Prostate gland (tissue), 2 donors: ENCODE data around the gene NUP43. TPM values are rescaled to one million over a fixed set of nuclear protein-coding genes. Genes with fewer than 3 reads are reported as not detected.

Experiments
- DNase-seq: peaks from one replicate; pipeline ENCODE4 v3.0.0-alpha.2; 2019; ENCODE audit warnings: low spot score
- H3K27ac ChIP-seq, 2 donors: fragments of 200-600 bp; sonication (generic); 2 replicates each; pipeline ENCODE4 v1.5.1; 2017 to 2019
- H3K27me3 ChIP-seq: fragments of 200-600 bp; sonication (generic); replicated peaks from 2 replicates; pipeline ENCODE4 v1.5.1; 2019; ENCODE audit not compliant: insufficient read depth
- H3K36me3 ChIP-seq, 2 donors: fragments of 200-600 bp; sonication (generic); 1 replicate in 1 of 2; 2 replicates in 1 of 2; pipeline versions ENCODE4 v1.5.1 to v1.8.1; 2017 to 2019
- H3K4me1 ChIP-seq: fragments of 200-600 bp; sonication (generic); replicated peaks from 2 replicates; pipeline ENCODE4 v1.5.1; 2019
- H3K4me3 ChIP-seq, 2 donors: fragments of 200-600 bp; sonication (generic); 2 replicates each; pipeline ENCODE4 v1.5.1; 2017 to 2019
- H3K9me3 ChIP-seq: fragments of 200-600 bp; sonication (generic); 2 replicates; pipeline ENCODE4 v1.5.1; 2017
- POLR2A ChIP-seq: fragments of 450-650 bp; IDR thresholded peaks from one replicate; pipeline ENCODE4 v1.6.1; 2016; ENCODE audit warnings: antibody characterized with exemption, mild to moderate bottlenecking
- POLR2AphosphoS5 ChIP-seq: sonication (generic); formaldehyde crosslinking; IDR thresholded peaks from one replicate; pipeline ENCODE4 v1.6.1; 2017; ENCODE audit warnings: antibody characterized with exemption
- WGBS: methylation state at CpG from one replicate; pipeline ENCODE4 v1.1.5; 2018; 5-methylcytosine and 5-hydroxymethylcytosine counted together
- intact Hi-C: fragments of 100-400 bp; cut with DNase I; formaldehyde crosslinking; loops from one replicate; pipeline ENCODE4 v1.14.2; 2022
- total RNA-seq, 2 donors: library from RNA; depleted of rRNA; stranded (reverse); fragments of >200 nt; gene quantifications; one replicate each; pipeline ENCODE4 v1.1.0, GENCODE V29; 2016
- TF ChIP-seq, protein P1 (sequence below), 4 experiments: fragments of 200-600 bp in 2 of 4; fragments of 450-650 bp in 2 of 4; sonication (generic) in 2 of 4; IDR thresholded peaks; 1 replicate in 3 of 4; 2 replicates in 1 of 4; pipeline ENCODE4 v1.5.1; 2016 to 2019; ENCODE audit warnings: antibody characterized with exemption in 4 of 4, mild to moderate bottlenecking in 2 of 4, moderate library complexity in 2 of 4

NUP43 gene
- total RNA-seq, 2 donors from 2014 or later: 23.6 to 32.9 TPM

DNA sequence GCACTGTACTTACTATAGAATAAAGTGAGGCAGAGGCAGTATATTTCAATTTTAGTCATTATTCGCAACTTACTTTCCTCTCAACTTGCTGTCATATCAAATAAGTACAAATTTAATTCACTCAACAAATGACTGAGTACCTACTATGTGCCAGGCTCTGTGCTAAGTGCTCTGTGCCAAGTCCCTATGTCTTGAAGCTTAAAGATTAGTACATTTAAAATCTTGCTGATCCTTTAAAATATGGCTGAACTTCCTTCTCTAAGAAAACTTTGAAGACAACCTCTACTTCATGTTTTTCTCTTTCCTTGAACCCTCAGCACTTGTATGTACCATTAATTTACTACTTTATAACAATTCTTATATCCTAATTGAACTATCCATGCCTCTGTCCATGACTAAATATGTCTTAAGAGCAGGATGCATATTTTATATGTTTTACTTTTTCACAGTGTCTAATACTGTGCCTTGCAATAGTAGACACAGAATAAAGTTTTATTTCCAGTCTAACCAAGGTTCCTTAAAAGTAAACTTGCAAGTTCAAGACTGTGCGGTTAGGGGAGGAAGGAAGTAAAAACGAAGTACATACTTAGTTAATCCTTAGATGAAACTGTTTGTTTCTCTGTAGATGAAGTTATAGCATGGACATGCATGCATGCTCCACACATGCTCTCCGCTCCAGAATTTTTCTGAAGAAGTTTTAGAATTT lies 18.4 kb downstream of the NUP43 start:
- no peak overlapping the region for H3K27ac ChIP-seq
- intact Hi-C loops: loop anchor here (10.0 kb wide), 2 partner anchors 137 to 197 kb away; partner anchors contain the start of genes LRP11 and RAET1G
- no peaks in the 10 kb centered on the region for H3K36me3 ChIP-seq
- no peaks in the 10 kb centered on the region for H3K27me3 ChIP-seq
- 88% methylated on average over 4 of the region's 4 CpGs for WGBS
- TF ChIP-seq, protein P1, sequence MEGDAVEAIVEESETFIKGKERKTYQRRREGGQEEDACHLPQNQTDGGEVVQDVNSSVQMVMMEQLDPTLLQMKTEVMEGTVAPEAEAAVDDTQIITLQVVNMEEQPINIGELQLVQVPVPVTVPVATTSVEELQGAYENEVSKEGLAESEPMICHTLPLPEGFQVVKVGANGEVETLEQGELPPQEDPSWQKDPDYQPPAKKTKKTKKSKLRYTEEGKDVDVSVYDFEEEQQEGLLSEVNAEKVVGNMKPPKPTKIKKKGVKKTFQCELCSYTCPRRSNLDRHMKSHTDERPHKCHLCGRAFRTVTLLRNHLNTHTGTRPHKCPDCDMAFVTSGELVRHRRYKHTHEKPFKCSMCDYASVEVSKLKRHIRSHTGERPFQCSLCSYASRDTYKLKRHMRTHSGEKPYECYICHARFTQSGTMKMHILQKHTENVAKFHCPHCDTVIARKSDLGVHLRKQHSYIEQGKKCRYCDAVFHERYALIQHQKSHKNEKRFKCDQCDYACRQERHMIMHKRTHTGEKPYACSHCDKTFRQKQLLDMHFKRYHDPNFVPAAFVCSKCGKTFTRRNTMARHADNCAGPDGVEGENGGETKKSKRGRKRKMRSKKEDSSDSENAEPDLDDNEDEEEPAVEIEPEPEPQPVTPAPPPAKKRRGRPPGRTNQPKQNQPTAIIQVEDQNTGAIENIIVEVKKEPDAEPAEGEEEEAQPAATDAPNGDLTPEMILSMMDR (IDR thresholded peaks at IDR 0.05): no peak
- no peak for TF ChIP-seq POLR2A
- TF ChIP-seq POLR2AphosphoS5: no peak
- no peaks in the 10 kb centered on the region for H3K9me3 ChIP-seq
- DNase-seq: no peak
- no peak overlapping the region for H3K4me3 ChIP-seq
- no peaks in the 10 kb centered on the region for H3K4me1 ChIP-seq

DNA sequence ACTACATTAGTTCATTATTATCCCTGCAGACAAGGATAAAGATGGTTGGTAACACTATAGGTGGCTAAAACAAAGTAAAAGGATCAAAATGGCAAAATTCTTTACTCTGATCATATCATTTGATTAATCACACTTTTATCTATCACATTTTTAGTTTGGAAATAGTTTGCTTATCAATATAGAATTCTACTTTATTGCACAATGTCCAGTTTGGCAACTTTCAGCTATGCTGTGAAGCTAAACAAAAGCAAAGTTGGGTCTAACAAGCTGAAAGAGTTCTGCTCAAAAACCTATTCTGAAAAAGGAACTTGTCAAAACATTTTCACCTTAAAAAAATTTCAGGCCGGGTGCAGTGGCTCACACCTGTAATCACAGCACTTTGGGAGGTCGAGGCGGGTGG lies 20.5 kb downstream of the NUP43 start:
- intact Hi-C loops: loop anchor here (10.0 kb wide), 2 partner anchors 139 to 199 kb away; partner anchors contain the start of genes LRP11 and RAET1G
- H3K4me3 ChIP-seq: no peak overlapping the region
- H3K4me1 ChIP-seq: no peaks in the 10 kb centered on the region
- DNase-seq: no peak
- no peaks in the 10 kb centered on the region for H3K9me3 ChIP-seq
- no peaks in the 10 kb centered on the region for H3K36me3 ChIP-seq
- no peaks in the 10 kb centered on the region for H3K27me3 ChIP-seq
- 95% methylated on average over 3 of the region's 3 CpGs for WGBS
- H3K27ac ChIP-seq: no peak overlapping the region
- TF ChIP-seq POLR2AphosphoS5 (no peak), POLR2A (no peak)
- TF ChIP-seq, protein P1 (IDR thresholded peaks at IDR 0.05): no peak

DNA sequence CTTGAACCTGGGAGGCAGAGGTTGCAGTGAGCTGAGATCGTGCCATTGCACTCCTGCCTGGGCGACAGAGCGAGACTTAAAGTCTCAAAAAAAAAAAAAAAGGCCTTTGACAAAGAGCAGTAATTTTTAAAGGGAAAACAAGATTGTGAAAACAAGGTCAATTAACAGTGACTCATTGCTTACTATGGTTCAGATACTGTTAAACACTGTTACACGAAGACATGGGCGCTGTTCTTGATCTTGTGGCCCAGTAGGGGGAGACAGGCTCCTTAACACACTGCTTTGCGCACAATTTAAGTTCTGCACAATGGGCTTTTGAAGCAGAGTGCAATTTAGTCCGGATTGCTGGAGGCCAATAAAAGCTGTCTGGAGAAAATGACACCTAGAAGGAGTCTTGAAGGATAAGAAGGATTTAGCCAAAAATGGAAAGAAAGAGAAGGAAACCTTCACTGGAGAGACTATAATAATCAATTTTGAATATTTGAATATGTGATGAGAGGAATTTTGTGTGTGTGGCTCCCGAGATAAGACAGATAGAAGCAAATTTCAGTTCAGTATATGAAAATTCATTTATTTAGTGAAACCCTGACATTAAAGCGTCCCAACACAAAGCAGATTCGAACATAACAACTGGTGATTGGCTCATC lies 22.4 kb downstream of the NUP43 start:
- peak; percentile 36 for DNase-seq
- Histone ChIP-seq H3K27ac (no peak overlapping the region), H3K36me3 (no peaks in the 10 kb centered on the region), H3K9me3 (no peaks in the 10 kb centered on the region), H3K4me3 (no peak overlapping the region), H3K27me3 (no peaks in the 10 kb centered on the region), H3K4me1 (no peaks in the 10 kb centered on the region)
- TF ChIP-seq POLR2AphosphoS5: peak; percentile 9
- TF ChIP-seq, protein P1 (IDR thresholded peaks at IDR 0.05): peak in 3 of 4 experiments; percentile 45 to 60 (median 51)
- TF ChIP-seq POLR2A: no peak
- intact Hi-C loops: loop anchor here (10.0 kb wide), 2 partner anchors 141 to 201 kb away; partner anchors contain the start of genes LRP11 and RAET1G
- 59% methylated on average over 10 of the region's 10 CpGs for WGBS

DNA sequence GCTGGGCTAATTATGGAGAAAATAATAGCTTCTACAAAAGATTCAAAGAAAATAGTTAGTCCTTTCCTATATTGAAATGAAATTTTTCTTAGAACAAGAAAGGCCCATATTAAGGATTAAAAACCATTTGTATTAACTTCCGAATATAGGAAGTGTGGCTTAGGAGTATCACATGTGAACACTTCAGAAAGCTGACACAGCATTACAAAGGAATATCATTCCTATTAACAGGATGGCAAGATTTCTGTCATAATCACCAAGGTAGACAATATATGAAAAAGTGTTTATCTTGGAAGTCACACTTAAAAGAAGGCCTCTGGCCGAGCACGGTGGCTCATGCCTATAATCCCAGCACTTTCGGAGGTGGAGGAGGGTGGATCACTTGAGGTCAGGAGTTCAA lies 23.1 kb downstream of the NUP43 start:
- Histone ChIP-seq H3K27me3 (no peaks in the 10 kb centered on the region), H3K36me3 (no peaks in the 10 kb centered on the region), H3K9me3 (no peaks in the 10 kb centered on the region), H3K27ac (no peak overlapping the region), H3K4me1 (no peaks in the 10 kb centered on the region), H3K4me3 (no peak overlapping the region)
- 81% methylated on average over 4 of the region's 4 CpGs for WGBS
- intact Hi-C loops: loop anchor here (10.0 kb wide), 2 partner anchors 142 to 202 kb away; partner anchors contain the start of genes LRP11 and RAET1G
- no peak for DNase-seq
- TF ChIP-seq POLR2A: no peak
- TF ChIP-seq POLR2AphosphoS5: no peak
- TF ChIP-seq, protein P1 (IDR thresholded peaks at IDR 0.05): no peak
